Measurements from ENCODE around the gene SRPRB. TPM values are rescaled to one million over a fixed set of nuclear protein-coding genes. Genes with fewer than 3 reads are reported as not detected.

SRPRB gene
- total RNA-seq, 1 donor from 2014 or later: 111 TPM

DNA sequence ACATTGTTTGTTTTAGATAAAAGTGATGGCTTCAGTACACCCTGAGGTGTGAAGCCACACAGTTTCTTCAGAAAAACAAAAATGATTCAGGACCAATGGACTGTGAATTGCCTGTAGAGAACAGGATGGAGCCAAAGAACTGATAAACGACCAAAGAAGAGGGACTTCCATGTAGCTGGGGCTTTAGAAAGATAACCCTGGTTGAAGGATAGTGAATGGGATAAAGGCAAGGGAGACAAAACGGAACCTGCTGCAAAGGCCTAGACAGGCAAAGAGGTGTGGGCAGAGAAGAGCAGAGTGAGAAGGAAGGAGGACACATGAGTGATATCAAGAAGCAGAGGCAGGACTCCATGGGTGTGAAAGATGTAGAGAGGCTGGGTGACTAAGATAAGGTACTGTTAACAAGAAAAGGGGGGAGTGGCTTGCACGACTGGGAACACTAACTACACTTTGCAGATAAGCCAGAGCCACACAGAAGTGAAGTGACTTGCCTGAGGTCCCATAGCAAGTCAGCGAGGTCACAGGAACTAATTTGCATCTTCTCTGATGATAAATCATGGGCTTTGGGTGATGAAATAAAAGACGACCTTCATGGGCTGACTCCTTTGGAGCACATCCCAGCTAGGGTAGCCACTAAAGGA is 45.8 kb downstream of the SRPRB start:
- no peaks in the 10 kb centered on the region for H3K27me3 ChIP-seq (ENCODE audit: control insufficient read depth, insufficient read depth, low read length)
- no peak for DNase-seq (ENCODE audit: low read depth)
- TF ChIP-seq, protein P1, sequence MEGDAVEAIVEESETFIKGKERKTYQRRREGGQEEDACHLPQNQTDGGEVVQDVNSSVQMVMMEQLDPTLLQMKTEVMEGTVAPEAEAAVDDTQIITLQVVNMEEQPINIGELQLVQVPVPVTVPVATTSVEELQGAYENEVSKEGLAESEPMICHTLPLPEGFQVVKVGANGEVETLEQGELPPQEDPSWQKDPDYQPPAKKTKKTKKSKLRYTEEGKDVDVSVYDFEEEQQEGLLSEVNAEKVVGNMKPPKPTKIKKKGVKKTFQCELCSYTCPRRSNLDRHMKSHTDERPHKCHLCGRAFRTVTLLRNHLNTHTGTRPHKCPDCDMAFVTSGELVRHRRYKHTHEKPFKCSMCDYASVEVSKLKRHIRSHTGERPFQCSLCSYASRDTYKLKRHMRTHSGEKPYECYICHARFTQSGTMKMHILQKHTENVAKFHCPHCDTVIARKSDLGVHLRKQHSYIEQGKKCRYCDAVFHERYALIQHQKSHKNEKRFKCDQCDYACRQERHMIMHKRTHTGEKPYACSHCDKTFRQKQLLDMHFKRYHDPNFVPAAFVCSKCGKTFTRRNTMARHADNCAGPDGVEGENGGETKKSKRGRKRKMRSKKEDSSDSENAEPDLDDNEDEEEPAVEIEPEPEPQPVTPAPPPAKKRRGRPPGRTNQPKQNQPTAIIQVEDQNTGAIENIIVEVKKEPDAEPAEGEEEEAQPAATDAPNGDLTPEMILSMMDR (IDR thresholded peaks at IDR 0.05; ENCODE audit: insufficient read depth, low read length, severe bottlenecking): no peak
- no peaks in the 10 kb centered on the region for H3K36me3 ChIP-seq (ENCODE audit: control insufficient read depth, insufficient read depth, low read length)
- H3K4me3 ChIP-seq (ENCODE audit: low read depth, low read length): no peak overlapping the region
- FAIRE-seq: no peak

DNA sequence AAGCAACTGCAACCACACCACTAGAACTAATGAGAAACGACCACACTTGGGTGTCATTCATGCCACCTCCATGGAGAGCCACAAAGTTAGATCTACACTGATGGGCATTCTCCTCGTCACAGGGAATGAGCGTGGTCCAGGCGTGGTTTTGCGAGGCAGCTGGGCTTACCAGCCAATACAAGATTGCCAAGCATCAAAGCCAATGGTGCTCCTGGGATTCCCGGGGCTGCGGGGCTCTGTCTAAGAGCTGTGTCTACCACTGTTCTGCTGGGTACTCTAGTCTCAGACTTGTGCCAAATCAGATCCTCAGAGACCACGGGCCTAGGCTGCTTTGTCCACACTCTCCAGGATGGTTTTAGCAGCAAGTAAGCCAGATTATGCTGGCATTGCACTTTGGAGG is 46.3 kb downstream of the SRPRB start:
- Histone ChIP-seq H3K4me3 (ENCODE audit: low read depth, low read length) (no peak overlapping the region), H3K27me3 (ENCODE audit: control insufficient read depth, insufficient read depth, low read length) (no peaks in the 10 kb centered on the region), H3K36me3 (ENCODE audit: control insufficient read depth, insufficient read depth, low read length) (no peaks in the 10 kb centered on the region)
- TF ChIP-seq, protein P1 (IDR thresholded peaks at IDR 0.05; ENCODE audit: insufficient read depth, low read length, severe bottlenecking): no peak
- no peak for DNase-seq (ENCODE audit: low read depth)
- FAIRE-seq: no peak

DNA sequence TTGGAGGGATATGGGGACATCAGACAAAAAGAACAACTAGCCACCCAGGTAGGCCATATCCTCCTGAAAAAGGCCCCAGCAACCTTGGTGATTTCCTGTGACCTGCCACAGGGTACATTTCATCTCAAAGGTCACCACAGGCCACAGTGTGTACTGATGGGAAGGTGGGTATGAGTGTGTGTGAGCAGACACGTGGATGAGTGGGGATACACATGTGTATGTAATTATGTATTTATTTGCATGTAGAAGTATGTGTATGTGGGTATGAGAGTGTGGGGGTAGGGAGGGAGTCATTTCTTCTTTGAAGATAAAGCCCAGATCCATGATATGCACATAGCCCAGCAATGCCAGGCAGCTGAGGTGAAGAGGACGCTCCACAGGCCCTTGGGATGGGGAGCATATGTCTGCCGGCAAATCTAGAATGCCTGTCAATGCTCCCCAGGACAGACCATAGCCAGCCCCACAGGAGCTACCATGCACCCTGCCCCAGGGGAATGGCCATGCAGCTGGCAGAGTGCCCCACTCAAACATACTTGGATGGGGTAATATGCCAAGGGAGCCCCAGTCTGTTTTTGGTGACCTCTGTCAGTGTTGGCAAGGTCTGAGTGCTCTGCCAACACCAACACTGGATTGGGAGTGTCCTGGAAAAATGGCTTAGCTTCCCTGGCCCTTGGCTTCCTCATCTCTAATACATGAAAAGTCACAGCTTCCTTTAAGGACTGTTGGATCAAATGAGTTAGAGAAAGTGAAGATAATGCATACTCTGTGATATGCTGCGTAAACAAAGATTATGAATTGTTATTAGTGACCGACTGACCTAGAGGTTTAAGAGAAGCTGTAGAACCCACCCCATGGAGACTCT is 47.7 kb downstream of the SRPRB start:
- Histone ChIP-seq H3K27me3 (ENCODE audit: control insufficient read depth, insufficient read depth, low read length) (no peaks in the 10 kb centered on the region), H3K4me3 (ENCODE audit: low read depth, low read length) (no peak overlapping the region), H3K36me3 (ENCODE audit: control insufficient read depth, insufficient read depth, low read length) (no peaks in the 10 kb centered on the region)
- FAIRE-seq (no peak), DNase-seq (ENCODE audit: low read depth) (no peak)
- TF ChIP-seq, protein P1 (IDR thresholded peaks at IDR 0.05; ENCODE audit: insufficient read depth, low read length, severe bottlenecking): no peak

DNA sequence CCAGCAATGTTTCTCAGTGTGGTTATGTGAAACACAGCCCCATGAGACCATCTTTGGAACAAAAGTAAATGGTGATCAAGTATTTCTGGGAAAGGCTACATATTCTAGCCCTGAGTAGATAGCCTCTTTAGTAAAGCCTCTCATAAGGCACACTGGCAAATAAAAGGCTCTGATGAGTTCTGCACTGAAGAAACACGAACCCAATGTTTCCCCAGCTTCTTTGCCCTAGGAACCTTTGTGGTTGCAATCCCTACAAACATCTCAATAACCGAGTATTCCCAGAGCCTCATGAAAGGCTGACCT is 48.3 kb downstream of the SRPRB start:
- TF ChIP-seq, protein P1 (IDR thresholded peaks at IDR 0.05; ENCODE audit: insufficient read depth, low read length, severe bottlenecking): no peak
- H3K27me3 ChIP-seq (ENCODE audit: control insufficient read depth, insufficient read depth, low read length): no peaks in the 10 kb centered on the region
- no peaks in the 10 kb centered on the region for H3K36me3 ChIP-seq (ENCODE audit: control insufficient read depth, insufficient read depth, low read length)
- no peak for DNase-seq (ENCODE audit: low read depth)
- no peak overlapping the region for H3K4me3 ChIP-seq (ENCODE audit: low read depth, low read length)
- no peak for FAIRE-seq

DNA sequence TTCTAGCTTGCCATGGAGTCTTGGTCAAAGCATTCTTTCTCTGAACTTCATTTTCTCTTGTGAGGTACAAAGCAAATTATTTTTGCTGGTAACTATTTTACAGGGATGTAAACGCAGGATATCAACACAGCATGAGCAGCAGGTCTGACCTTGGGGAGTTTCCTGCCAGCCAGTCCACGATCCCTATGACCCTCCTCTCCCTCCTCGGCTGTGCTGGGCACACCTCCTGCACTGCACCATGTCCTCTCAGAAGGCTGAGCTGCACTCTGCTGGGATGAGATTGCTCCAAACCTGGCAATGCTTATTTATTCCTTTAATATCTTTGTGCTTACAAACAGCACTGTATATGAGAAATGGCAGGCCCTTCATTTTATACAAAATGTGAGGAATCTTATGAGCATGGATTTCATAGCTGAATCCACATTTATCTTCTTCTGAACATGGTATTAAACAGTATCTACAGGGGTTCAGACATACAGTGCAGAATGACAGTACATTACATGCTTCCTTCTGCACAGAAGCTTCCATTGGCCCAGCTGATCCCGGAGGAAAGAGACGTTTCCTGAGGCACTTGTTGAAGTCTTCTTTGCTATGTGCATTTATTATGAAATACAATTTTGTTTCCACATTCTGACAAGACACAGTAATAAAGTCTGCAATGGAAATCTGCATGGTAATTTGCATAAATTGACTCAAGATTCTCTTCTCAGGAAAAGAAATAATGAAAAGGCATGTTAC is 48.8 kb downstream of the SRPRB start:
- TF ChIP-seq, protein P1 (IDR thresholded peaks at IDR 0.05; ENCODE audit: insufficient read depth, low read length, severe bottlenecking): no peak
- H3K36me3 ChIP-seq (ENCODE audit: control insufficient read depth, insufficient read depth, low read length): no peaks in the 10 kb centered on the region
- DNase-seq (ENCODE audit: low read depth) (no peak), FAIRE-seq (no peak)
- H3K27me3 ChIP-seq (ENCODE audit: control insufficient read depth, insufficient read depth, low read length): no peaks in the 10 kb centered on the region
- H3K4me3 ChIP-seq (ENCODE audit: low read depth, low read length): no peak overlapping the region

Data from bronchial epithelial cell (primary cell).